ENCODE data around the gene TSFM.

The TSFM gene

DNA sequence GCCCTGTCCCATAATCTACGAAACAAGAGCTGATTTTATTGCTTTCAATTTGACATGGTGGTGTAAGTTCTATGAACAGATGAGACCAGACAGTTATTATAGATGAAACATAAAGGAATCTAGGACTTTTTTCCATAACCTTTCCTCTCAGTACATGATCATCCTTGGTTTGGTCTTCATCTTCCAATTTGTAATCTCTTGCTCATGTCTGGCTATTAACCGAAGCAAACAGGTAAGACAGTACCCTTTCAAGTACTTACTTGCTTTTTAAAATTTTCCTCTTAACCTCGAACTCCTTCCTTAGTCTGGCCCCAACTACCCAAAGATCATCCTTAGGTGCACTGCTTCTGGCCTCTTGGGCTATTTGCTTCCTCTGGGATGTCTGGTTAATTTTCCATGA lies 36.6 kb upstream of the TSFM start:
- DNase-seq: no peak

DNA sequence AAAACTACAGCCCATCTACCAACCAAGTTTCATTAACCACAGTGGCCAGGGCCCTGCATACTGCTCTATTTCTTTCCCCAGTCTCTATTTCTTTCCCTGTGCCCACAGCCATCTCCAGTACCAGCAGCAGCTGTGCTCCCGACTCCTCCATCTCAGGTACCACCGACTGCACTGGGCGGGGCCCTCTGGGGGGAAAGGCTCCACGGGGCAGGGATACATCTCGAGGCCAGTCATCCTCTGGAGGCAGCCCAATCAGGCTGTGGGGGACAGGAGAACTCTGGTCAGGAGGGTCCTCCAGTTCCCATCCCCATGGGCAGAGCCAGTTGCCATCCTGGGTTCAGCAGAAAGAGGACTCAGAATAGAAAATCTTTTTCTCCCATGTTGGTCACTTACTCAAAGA lies 33.5 kb upstream of the TSFM start:
- DNase-seq: no peak

DNA sequence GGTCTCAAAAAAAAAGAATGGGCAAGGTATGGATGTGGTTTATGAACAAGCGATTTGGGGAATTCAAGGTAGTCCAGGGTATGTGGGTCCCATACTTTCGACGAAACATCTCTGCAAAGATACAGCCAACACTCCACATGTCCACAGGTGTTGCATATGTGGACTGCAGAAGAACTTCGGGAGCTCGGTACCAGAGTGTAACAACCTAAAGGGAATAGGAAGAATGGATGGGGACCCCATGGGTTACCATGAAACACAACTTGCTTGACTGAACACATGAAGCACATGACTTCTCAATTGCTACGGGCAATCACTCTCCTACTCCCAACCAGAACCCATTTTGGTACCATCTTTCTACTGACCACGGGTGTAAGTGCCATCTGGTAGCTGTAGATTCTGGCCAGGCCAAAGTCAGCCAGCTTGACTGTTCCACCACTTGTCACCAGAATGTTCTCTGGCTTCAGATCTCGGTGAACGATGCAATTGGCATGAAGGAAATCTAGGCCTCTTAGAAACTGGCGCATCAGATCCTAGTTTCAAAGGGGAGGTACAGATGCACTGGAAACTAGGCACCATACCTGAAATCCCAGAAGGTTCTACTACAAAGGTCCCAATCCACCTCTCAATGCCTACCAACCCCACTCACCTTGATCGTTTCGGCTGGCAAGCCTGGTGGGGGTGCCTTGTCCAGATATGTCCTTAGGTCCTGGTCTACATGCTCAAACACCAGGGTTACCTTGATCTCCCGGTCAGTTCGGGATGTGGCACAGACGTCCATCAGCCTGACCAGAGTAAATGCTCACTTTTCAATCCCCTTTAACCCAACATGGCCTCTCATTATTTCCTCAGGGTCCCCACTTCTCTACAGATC lies 31.8 kb upstream of the TSFM start:
- no peak for DNase-seq

DNA sequence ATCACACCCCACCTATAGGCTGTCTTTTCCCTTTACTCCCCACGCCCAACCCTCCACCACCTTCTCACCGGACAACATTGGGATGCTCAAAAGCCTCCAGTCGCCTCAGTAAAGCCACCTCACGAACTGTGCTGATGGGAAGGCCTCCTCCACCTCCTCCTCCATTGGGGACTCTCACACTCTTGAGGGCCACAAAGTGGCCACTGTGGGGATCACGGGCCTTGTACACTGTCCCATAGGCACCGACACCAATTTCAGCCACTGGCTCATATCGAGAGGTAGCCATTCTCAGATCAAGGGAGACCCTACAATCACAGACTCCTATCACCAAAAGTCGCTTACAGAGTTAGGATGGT lies 31.2 kb upstream of the TSFM start:
- no peak for DNase-seq

DNA sequence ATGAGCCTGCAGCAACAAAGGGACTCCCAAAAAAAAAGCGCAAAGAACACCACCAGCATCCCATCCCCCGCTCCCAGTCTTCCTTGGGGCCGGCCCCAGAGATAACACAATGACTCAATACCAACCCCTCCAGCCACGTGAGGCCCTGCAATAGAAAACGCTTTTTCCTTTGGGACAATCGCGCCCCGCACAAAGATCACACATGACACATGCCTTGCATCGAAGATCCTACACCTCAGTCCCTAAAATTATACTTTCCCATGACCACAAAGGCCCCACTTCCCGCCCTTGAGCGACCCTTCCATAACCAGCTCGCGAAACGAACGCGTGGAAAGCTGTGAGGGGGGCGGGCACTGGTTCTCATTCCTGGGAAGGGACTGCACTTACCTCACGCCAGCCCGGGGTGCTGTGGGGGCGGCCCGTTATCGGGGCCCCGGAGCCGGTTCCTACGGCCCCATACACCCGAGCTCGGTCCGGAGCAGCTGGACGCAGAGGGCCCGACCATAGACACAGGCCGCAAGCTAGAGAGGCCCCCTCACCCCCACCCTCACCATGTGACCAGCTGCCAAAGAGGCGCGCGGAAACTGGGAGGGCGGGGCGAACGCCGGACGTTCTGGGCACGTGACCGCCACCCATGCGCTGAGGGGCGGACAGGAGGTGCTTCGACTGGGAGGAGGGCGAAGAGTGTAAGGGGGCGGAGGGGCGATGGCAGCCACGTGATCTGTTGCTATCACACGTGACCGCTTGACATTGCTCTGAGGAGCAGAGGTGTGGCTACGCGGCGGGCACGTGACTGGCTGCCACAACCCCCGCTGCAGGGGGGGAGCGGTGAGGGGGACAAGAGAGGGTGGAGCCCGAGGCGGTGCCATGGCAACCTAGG lies 30.6 kb upstream of the TSFM start, which contains the start of gene CDK4:
Gene CDK4 (minus strand): TSS at position 523 of the 880 bp plus-strand sequence. CDS start 593 bp downstream, outside the sequence.
- DNase-seq: peak; percentile 99

DNA sequence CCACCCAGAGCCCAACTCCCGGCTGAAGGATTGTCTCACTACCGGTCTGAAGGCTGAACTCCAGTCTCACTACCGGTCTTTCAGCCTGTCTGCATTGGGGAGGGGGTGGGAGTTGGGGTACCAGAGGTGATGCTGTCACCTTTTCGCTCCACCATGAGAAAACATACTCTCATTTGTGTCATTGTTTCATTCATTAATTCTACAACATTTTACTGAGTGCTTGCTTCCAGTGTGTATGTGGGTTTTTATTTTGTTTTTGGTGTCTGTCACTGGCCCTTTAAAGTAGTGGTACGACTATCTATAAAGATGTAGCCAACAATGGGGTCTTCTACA lies 30.0 kb upstream of the TSFM start:
- no peak for DNase-seq

GRCh38 chr12:57753756-57754337 lies 28.7 kb upstream of the TSFM start:
- DNase-seq: no peak

DNA sequence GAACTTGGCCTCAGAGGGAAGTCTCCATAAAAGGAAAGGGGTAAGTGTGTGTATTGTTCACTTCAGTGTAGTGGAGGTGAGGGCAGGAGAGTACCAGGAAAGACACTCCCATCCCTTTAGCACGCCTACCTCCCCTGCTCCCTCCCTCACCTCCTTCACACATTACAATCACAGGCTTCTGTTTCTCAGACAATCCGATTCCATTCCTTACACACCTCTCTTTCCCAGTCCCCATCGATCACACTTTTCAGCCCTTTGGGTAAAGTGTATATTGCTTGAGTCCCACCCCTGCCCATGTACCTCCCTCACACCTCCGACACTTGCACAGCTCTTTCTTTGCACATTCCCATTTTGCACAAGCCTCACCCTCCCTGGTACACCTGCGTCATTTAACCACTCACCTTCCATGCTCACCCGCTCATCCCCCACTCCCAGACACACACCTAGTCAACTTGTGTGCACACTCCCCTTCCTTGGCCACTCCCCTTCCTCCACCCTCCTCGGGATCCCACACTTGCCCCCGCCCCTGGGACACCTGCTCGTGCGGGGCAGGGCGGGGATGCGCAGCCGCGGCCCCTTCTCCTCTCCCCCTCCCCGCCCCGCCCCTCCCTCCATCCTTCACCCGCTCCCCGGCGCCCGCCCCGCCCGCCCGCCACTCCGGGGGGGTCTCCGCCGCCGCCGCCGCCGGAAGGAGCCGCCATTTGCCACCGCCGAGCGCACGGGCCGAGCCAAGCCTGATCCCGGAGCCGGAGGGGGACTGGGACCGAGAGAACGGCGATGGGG lies 28.0 kb upstream of the TSFM start, which contains the start of gene MARCHF9:
Gene MARCHF9 (plus strand): TSS at position 693 of the 783 bp plus-strand sequence. CDS start 426 bp downstream, outside the sequence.
- peak; percentile 96 for DNase-seq

DNA sequence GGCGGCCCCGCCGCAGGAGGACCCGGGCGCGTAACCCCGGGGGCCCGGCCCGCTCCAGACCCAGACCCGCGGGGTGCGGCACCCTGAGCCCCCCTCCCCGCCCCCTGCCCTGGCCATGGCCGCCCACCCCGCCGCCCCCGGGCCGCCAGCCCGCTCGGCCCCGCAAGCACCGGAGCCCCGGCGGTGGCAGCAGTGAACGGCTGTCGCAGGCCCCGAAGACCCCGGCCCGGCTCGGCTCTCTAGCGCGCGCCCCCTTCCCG lies 27.5 kb upstream of the TSFM start:
- DNase-seq: no peak

- DNase-seq: peak; percentile 51
Observed at GRCh38 chr12:57755454-57756372, 26.9 kb upstream of the TSFM start.

- DNase-seq: peak; percentile 78
Observed at GRCh38 chr12:57756406-57757341, 25.9 kb upstream of the TSFM start.

GRCh38 chr12:57757771-57758170 lies 24.8 kb upstream of the TSFM start:
- no peak for DNase-seq

DNA sequence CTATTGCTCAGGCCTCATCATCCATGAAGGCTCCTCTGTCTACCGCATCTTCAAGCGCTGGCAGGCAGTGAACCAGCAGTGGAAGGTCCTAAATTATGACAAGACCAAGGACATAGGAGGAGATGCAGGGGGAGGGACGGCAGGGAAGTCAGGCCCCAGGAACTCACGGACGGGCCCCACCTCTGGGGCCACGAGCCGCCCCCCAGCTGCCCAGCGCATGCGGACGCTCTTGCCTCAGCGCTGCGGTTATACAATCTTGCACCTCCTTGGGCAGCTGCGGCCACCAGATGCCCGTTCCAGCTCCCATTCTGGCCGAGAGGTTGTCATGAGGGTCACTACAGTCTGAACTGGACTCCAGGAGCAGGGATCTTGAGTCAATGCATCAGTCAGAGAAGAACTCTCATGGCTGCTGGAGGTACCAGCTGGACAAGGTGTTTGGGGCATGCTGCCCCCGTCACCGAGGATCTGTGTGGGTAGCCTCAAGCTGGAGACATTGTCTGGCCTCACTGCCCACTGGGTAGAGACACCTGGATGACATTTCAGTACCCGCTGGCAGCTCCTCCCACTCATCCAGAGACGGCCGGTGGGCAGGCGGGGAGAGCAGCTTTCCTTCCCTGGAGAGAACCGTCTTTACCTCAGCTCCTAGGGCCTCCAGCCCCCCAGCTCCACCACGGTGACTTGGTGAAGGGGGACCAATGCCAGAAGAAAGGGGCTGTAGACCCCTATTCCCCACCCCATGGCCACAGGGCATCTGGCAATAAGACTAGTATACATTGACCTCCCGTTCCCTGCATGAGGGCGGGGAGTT lies 23.8 kb upstream of the TSFM start:
- no peak for DNase-seq

DNA sequence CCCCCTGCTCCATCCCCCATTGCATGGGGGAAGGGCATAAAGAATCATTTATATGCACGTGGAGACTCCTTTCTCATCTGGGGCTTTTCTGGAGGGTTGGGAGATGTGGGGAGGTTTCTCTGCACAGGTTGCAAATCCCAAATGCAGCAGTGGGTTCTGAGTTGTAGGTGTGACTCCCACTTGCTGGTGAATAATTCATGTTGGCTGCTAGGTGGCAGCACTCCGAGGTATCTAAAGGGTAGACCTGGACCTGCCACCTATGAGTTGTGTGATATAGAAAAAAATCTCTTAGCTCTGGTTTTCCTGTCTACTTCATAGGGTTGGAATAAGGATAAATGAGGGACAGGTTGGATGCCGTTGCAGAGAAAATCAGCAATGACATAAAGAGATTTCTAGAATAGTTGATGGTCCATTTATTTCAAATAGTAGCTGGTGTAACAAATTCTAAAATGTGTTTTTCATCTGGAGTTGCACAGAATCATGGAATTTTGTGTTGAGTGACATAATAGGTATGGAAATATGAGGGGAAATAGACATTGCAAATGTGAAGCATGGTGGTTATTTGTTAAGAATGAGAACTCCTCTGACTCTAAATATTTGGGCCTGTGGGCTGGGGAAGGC lies 23.1 kb upstream of the TSFM start:
- peak; percentile 62 for DNase-seq

GRCh38 chr12:57760347-57760982 lies 22.1 kb upstream of the TSFM start:
- DNase-seq: no peak

DNA sequence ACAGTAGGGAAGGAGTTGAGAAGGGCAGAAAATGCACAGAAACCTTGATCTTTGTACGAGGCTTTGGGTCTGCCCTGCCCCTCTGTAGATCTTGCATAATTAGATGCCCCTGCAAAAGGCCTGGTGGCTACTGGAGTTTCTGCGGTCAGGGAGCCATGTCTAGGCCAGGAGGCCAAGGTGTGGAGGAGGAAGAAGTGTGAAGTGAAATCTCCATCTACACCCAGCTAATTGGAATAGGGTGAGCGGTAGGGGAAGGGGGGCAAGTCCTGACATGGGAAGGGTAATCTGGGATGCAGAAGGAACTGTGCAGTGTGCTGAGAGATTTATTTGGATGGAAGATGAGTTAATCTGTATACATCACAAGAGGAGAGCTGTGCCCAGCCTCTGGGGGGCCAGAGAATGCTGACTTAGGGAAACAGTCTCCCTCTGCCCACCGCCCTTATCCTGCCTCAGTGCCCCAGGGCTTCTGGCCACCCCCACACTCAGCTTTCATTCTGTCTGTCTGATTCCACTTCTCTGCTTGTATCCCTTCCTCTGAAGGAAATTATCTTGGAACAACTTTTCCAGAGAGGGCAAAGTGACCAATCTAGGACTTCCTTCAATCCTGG lies 21.1 kb upstream of the TSFM start:
- no peak for DNase-seq

DNA sequence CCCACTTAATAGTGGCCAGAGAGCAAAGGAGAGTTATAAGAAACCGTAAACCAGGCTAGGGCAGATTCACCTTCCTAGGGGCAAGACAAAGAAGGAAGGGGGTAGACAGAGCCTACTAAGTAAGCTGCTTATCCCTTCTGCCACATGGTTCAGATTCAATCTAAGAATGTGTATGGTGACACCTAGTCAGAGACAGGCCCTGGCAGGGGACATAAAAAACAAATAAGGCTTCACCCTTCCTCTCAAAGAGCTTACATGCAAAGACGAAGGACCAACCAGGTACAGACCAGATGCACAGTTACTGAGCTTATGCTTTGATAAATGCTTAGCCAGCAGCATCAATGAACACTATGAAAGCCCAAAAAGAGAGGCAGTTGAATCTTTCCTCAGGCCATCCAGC lies 20.1 kb upstream of the TSFM start:
- DNase-seq: no peak
